OCI-LY3 (cell line): Measurements from ENCODE around the gene SLC44A1.

Source experiments
- CTCF ChIP-seq: fragments of 200-600, 300-600 bp; sonication (generic); IDR thresholded peaks from 2 replicates; pipeline ENCODE4 v1.5.1; 2014; ENCODE audit warnings: antibody characterized with exemption, low read length, low read depth
- EZH2phosphoT487 ChIP-seq: fragments of 200-600 bp; shearing (Covaris generic); IDR thresholded peaks from 2 replicates; pipeline ENCODE4 v1.6.1; 2018; ENCODE audit warnings: antibody characterized with exemption, mixed run types, low read depth

GRCh38 chr9:105296877-105297287 lies 52.4 kb downstream of the SLC44A1 start:
- TF ChIP-seq CTCF, result no peak
- TF ChIP-seq EZH2phosphoT487, result no peak
